NCI-H1694 (cell line): ENCODE results near the gene TPM2.

Experiments
- DNase-seq: peaks from one replicate; lab custom pipeline; 2025; lab: John Stamatoyannopoulos, UW

The TPM2 gene

GRCh38 chr9:35696520-35697215 lies 6.9 kb upstream of the TPM2 start:
- no peak for DNase-seq

GRCh38 chr9:35695943-35696401 lies 6.2 kb upstream of the TPM2 start:
- no peak for DNase-seq

DNA sequence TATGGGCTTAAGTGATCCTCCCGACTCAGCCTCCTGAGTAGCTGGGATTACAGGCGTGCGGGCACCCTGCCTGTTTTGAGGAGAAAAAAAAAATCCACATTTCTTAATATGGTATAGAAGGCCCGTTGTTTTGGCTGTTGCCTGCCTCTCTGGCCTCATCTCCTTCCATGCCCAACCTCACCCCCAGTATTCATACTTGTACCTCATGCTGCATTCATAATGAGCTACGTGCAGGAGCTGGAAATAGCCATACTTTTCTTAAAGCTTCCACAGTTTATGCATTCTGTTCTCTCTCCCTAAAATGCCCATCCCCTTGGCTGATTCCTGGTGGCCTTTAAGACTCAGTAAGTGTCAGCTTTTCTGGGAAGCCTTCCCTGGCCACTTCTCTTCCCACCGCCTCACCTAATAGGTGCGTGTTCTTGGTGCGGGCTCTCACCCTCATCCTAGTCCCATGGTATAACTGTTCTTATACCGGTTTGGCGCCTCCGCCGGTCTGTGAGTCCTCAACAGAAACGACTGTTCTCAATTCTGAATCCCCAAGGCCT lies 2.1 kb upstream of the TPM2 start:
- DNase-seq, result no peak

DNA sequence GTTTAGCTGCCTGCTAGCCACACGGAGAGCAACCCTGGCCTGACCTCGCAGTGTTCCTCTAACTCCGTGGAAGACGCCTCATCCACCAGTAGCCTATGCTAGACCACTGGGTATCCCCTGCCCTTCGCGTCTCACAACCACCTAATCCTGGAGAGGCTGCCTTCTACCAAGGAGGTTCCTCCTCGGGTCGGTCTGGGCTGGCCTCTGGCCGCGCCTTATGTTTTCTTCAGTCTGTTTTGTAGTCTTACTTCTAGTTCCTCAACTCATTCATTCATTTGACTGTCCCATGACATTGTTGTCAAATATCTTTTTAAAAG lies 1.6 kb upstream of the TPM2 start:
- DNase-seq, result no peak

GRCh38 chr9:35690614-35691333 lies 1.0 kb upstream of the TPM2 start:
- peak; percentile 27 for DNase-seq

DNA sequence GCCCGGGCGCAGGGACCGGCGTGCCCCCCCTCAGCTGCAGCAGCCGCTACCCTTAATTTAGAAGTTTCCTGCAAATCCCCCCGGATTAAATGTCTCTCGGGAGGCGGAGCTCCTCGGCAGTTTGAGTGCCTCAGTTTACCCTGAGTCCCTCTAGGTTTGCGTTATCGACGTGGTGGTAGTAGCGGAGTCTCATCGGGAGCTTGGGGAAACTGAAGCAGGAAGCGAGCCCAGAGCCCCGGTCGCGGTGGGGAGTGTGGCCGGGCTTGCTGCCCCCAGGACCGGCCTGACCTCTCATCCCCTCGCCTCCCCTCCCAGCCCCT lies 529 bp upstream of the TPM2 start:
- no peak for DNase-seq

DNA sequence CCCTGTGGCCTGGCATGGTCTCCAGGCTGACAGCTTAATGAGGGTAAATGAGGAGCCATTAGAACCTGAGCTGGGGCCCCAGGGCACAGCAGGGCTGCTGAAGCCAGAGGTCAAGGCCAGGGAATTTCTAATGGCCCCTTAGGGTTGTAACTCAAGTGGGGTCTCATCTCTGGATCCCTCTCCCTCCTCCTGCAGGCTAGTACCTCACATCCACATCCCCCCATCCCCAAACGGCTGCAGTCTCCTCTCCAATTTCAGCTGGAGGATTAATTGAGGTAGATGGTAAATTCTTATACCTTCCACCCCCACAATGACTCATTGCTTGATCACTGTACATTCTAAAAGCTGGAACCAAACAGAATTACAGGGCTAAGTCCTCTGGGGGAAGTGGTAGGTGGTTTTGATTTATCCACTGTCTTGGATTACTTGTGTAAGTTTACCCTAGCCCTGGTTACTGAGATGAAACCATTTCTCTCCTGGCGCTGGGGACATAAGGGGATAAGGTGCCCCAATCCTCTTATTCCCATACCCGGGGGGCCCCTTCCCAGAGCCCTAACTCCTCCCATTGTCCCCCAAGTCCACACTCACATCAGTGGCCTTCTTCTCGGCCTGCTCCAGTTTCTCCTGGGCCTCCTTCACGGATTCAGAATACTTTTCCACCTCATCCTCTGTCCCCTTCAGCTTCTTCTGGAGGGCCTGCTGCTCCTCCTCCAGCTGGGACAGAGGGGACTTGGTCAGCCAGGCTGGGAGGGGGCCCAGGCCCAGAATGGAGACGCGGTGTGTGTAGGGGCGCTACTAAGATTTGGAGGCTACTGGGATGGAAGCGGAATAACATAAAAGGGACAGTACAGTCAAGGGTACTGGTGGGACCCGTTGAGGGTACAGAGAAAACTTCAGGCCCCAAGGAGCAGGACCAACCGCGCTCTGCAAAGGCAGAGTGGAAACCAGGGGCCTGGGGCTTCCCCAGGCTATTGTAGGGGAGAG lies 875 bp downstream of the TPM2 start:
- no peak for DNase-seq

GRCh38 chr9:35687972-35688557 lies 1.7 kb downstream of the TPM2 start:
- DNase-seq, result no peak

- no peak for DNase-seq
These were observed 2.4 kb downstream of the TPM2 start for GRCh38 chr9:35687306-35687705.

GRCh38 chr9:35686222-35687203 lies 3.2 kb downstream of the TPM2 start:
- no peak for DNase-seq

GRCh38 chr9:35685506-35685905 lies 4.2 kb downstream of the TPM2 start:
- no peak for DNase-seq

DNA sequence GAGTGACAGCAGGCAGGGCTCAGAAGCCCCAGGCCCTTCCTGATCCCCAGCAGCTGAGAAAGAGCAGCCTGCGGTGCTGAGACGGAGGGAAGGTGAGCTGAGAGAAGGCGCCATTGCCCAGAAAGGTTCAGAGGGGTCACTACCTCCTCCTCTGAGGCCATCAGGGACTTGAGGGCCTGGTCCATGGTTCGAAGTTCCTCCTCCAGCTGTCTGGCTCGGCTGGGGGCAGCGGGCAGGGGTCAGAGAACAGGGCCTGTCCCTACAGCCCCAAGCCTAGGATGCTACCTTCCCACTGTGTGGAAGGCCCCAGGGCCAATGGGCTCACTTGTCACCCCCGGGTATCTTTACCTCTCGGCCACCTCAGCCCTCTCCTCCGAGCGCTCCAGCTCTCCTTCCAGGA lies 4.8 kb downstream of the TPM2 start:
- DNase-seq, result no peak

DNA sequence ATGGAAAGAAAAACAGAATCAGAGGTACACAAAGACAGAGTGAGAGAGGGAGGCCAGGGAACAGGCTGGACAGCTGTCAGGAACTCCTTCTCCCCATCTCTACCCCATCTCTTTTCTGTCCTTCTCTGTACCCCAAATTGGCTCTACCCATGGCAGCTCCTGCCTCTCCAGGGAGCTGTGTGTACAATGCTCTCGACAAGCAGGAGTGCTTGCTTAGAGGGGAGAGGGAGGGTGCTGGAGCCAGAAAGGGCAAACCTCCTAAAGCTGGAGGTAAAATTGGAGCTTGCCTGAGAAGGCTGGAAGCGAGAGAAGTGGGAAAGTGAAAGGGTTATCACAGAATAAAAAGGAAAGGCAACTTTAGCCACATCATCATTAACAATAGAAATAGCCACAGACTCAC lies 6.4 kb downstream of the TPM2 start:
- no peak for DNase-seq

DNA sequence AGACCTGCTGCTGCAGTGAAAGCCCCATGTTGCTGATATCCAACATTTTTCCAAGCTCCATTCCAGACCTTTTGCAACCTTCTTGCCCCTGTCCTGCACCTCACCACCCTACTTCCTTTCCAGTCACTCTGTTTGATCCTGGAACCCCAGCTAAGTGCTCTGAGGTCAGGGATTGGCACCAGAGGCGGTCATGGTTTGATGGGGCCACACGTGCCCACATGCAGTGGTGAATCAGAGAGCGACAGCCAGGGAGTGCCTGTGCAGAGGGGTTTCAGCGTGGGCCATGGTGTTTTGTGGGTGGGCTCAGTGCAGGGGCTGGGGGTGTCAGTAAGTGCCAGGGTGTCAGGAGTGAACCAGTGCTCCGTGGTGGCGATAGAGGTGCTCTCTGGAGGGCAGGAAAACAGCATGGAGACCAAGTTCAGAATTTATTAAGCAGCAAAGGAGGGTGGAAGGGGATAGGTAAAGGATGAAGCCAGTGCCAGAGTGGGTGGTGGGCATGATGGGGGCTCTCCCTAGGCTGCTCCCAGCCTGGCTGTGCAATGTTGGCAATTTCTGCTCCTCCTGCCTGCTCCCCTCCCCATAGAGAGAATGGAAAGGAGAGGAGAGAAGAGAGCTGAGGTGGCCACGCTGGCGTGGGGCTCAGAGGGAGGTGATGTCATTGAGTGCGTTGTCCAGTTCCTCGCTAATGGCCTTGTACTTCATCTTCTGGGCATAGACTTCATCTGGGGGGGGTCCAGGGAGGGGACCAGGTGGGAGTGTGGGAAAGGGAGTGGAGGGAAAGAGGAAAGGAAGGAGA lies 7.0 kb downstream of the TPM2 start:
- DNase-seq, result no peak

DNA sequence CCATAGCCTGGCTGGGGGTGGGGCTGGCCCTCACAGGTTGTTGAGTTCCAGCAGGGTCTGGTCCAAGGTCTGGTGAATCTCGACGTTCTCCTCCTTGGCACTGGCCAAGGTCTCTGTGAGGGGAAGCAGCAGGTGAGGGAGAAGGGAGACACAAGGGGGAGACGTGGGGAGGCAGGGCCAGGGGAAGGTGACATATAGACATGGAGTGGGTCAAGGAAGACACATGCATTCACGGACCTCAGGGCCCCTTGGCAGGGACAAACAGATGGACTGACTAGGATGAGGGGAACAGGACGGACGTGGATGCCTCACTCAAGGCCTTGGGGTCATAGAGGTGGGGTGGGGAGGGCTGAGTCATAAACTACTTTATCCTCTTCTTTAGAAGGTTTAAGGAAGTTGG lies 7.7 kb downstream of the TPM2 start:
- no peak for DNase-seq

GRCh38 chr9:35681341-35682002 lies 8.3 kb downstream of the TPM2 start:
- no peak for DNase-seq

DNA sequence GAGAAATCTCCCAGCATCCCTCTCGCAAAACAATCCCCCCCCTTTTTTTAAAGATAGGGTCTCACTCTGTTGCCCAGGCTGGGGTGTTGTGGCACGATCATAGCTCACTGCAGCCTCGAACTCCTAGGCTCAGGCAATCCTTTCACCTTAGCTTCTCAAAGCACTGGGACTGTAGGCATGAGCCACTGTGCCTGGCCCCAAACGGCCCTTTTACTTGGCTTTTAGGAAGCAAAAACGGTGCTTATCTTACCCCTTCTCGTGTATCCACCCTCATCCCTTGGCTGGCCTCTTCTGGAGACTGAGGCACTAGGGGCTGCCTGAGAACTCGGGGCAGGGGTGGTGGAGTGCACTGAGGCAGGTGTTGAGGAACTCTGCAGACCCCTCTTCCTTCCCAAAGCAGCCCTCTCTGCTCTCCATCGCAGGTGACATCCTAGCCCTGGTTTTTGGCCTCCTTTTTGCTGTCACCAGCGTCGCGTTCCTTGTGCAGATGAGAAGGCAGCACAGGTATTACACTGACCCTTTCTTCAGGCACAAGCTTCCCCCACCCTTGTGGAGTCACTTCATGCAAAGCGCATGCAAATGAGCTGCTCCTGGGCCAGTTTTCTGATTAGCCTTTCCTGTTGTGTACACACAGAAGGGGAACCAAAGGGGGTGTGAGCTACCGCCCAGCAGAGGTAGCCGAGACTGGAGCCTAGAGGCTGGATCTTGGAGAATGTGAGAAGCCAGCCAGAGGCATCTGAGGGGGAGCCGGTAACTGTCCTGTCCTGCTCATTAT lies 9.2 kb downstream of the TPM2 start:
- no peak for DNase-seq

DNA sequence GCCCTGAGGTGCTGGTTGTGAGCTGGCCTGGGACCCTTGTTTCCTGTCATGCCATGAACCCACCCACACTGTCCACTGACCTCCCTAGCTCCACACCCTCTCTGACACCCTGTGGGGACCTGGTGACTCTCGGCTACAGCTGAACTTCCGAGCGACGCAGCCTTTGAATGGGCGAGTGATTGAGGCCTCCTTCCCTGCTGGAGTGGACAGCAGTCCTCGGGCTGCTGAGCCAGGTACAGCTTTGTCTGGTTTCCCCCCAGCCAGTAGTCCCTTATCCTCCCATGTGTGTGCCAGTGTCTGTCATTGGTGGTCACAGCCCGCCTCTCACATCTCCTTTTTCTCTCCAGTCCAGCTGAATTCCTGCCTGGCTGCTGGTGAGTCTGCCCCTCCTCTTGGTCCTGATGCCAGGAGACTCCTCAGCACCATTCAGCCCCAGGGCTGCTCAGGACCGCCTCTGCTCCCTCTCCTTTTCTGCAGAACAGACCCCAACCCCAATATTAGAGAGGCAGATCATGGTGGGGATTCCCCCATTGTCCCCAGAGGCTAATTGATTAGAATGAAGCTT lies 9.9 kb downstream of the TPM2 start:
- DNase-seq, result no peak
